Ishikawa (cell line): ENCODE results near the gene SPRTN.

Experiments
- CEBPB ChIP-seq: IDR thresholded peaks from 2 replicates; pipeline ENCODE4 v1.6.1; 2012
- CREB1 ChIP-seq: IDR thresholded peaks from 2 replicates; pipeline ENCODE4 v1.6.1; 2012; ENCODE audit warnings: low read depth
- EGR1 ChIP-seq: IDR thresholded peaks from 2 replicates; pipeline ENCODE4 v1.6.1; 2012
- EP300 ChIP-seq: IDR thresholded peaks from 2 replicates; pipeline ENCODE4 v1.6.1; 2012; ENCODE audit warnings: borderline replicate concordance
- FOXM1 ChIP-seq: IDR thresholded peaks from 2 replicates; pipeline ENCODE4 v1.6.1; 2012; ENCODE audit warnings: low read depth, borderline replicate concordance
- NFIC ChIP-seq: IDR thresholded peaks from 2 replicates; pipeline ENCODE4 v1.6.1; 2012
- RAD21 ChIP-seq: IDR thresholded peaks from 2 replicates; pipeline ENCODE4 v1.6.1; 2012; ENCODE audit warnings: low read depth
- TAF1 ChIP-seq: IDR thresholded peaks from 2 replicates; pipeline ENCODE4 v1.6.1; 2012; ENCODE audit warnings: low read depth, mild to moderate bottlenecking
- TCF12 ChIP-seq: IDR thresholded peaks from 2 replicates; pipeline ENCODE4 v1.6.1; 2012; ENCODE audit warnings: low read depth
- TEAD4 ChIP-seq: IDR thresholded peaks from 2 replicates; pipeline ENCODE4 v1.6.1; 2012
- USF1 ChIP-seq: IDR thresholded peaks from 2 replicates; pipeline ENCODE4 v1.6.1; 2012
- YY1 ChIP-seq: IDR thresholded peaks from 2 replicates; pipeline ENCODE4 v1.6.1; 2012; ENCODE audit warnings: low read depth
- ZBTB7A ChIP-seq: IDR thresholded peaks from 2 replicates; pipeline ENCODE4 v1.6.1; 2012; ENCODE audit warnings: low read depth
- TF ChIP-seq, protein P1 (sequence below): IDR thresholded peaks from 2 replicates; pipeline ENCODE4 v1.6.1; 2012
- TF ChIP-seq, protein P2 (sequence below): IDR thresholded peaks from 2 replicates; pipeline ENCODE4 v1.6.1; 2012; ENCODE audit warnings: low read depth, mild to moderate bottlenecking

SPRTN gene

DNA sequence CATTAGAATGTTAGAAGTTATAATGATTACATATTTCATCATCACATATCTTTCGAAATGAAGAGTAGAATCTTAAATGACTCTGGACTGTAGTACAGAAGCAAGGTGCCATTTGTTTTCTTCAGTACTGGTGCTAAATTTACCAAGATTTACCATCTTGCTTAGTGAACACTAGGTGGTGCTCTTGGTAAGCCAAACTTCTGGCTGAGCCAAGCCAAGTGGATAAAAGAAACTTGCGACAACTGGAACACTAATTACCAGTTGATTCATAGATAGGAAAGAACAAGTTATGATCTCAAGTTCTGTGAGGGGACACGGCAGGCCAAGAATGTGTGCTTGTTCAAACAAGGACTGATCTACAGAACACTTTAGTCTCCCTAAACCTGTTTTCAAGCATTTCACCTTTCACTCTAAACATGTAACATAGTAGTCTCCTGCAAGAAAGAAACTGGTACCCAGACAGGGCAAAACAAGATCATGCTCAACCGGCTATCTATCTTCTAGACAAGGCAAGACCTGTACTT lies 19.8 kb downstream of the SPRTN start:
- TF ChIP-seq RAD21, result peak; percentile 90
- no peak for TF ChIP-seq TEAD4

DNA sequence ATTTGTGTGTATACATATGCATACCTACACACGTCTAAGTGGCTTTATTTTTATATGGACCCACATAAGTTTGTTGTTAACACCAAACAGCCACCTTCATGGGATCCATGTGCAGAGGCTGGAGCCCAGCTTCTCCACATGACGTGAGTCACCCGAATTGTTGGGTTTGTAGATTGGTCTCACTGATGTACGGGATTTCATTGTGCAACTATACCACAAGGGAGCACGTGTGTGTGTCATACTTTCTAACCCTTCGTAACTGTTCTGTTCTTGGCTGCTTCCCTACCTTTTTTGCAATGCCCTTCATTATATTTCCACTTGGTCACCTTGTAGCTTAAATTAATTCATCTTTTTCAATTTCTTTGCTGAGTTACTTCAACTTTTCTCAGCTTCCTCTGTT lies 21.0 kb downstream of the SPRTN start:
- TF ChIP-seq, protein P1, sequence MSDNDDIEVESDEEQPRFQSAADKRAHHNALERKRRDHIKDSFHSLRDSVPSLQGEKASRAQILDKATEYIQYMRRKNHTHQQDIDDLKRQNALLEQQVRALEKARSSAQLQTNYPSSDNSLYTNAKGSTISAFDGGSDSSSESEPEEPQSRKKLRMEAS, result no peak
- TF ChIP-seq CEBPB (no peak), EP300 (no peak), TAF1 (no peak), USF1 (no peak), EGR1 (no peak), FOXM1 (no peak), NFIC (no peak), TCF12 (no peak), CREB1 (no peak), YY1 (no peak), TEAD4 (no peak), ZBTB7A (no peak), RAD21 (no peak)
- TF ChIP-seq, protein P2, sequence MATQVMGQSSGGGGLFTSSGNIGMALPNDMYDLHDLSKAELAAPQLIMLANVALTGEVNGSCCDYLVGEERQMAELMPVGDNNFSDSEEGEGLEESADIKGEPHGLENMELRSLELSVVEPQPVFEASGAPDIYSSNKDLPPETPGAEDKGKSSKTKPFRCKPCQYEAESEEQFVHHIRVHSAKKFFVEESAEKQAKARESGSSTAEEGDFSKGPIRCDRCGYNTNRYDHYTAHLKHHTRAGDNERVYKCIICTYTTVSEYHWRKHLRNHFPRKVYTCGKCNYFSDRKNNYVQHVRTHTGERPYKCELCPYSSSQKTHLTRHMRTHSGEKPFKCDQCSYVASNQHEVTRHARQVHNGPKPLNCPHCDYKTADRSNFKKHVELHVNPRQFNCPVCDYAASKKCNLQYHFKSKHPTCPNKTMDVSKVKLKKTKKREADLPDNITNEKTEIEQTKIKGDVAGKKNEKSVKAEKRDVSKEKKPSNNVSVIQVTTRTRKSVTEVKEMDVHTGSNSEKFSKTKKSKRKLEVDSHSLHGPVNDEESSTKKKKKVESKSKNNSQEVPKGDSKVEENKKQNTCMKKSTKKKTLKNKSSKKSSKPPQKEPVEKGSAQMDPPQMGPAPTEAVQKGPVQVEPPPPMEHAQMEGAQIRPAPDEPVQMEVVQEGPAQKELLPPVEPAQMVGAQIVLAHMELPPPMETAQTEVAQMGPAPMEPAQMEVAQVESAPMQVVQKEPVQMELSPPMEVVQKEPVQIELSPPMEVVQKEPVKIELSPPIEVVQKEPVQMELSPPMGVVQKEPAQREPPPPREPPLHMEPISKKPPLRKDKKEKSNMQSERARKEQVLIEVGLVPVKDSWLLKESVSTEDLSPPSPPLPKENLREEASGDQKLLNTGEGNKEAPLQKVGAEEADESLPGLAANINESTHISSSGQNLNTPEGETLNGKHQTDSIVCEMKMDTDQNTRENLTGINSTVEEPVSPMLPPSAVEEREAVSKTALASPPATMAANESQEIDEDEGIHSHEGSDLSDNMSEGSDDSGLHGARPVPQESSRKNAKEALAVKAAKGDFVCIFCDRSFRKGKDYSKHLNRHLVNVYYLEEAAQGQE, result no peak

- TF ChIP-seq YY1, result no peak
- TF ChIP-seq NFIC, result no peak
- no peak for TF ChIP-seq CREB1
- no peak for TF ChIP-seq TAF1
- TF ChIP-seq FOXM1, result no peak
- TF ChIP-seq RAD21, result no peak
- TF ChIP-seq, protein P1, result no peak
- TF ChIP-seq, protein P2, result no peak
These were observed 24.2 kb downstream of the SPRTN start for GRCh38 chr1:231362325-231362724.

- TF ChIP-seq USF1, result no peak
- no peak for TF ChIP-seq NFIC
- no peak for TF ChIP-seq TAF1
- no peak for TF ChIP-seq RAD21
These were observed 25.5 kb downstream of the SPRTN start for GRCh38 chr1:231363624-231364023.

- TF ChIP-seq FOXM1 (no peak), EGR1 (no peak), RAD21 (no peak), TAF1 (no peak), NFIC (no peak), TCF12 (no peak), CREB1 (no peak), USF1 (no peak), ZBTB7A (no peak), TEAD4 (no peak), EP300 (no peak), CEBPB (no peak), YY1 (no peak)
- TF ChIP-seq, protein P1, result no peak
- TF ChIP-seq, protein P2, result no peak
These were observed 26.1 kb downstream of the SPRTN start for GRCh38 chr1:231364192-231364591.
